Measurements from ENCODE around the gene SEC16B. TPM values are rescaled to one million over a fixed set of nuclear protein-coding genes. Genes with fewer than 3 reads are reported as not detected.

Gene SEC16B
- total and polyA plus RNA-seq, 4 donors: 10.9 to 56.8 (median 29.4) TPM

DNA sequence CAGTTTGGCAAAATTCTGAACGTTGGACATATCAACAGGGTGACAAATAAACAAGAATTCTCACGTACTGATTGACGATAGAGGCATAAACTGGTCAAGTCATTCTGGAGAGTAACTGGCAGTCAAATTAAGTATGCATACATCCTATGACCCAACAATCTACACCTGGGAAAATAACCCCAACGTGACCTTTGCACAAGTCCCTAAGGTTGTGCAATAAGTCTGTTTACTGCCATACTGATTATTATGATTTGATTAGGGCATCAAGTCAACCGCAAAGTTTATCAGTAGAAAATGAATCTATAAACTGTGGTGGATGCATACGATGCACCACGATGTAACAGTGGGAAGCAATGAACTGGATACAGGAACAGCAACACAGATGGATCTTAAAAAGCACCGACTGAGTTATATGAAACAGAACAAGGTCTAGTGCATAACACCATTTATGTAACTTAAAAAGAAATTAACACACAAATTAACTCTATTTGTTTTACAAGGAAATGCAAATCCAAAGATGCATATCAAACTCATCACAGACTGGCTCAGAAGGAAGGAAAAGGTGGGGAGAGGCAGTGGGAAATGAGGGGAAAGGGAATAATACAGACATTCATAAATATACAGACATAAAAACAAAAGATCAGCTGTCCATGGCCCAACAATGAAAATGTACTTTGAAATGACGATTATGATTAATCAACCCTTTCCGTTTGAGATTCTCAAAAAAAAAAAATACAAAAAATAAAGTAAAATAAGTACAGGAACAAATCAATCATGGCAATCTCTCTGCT is 41.0 kb upstream of the SEC16B start:
- TF ChIP-seq, protein P1, sequence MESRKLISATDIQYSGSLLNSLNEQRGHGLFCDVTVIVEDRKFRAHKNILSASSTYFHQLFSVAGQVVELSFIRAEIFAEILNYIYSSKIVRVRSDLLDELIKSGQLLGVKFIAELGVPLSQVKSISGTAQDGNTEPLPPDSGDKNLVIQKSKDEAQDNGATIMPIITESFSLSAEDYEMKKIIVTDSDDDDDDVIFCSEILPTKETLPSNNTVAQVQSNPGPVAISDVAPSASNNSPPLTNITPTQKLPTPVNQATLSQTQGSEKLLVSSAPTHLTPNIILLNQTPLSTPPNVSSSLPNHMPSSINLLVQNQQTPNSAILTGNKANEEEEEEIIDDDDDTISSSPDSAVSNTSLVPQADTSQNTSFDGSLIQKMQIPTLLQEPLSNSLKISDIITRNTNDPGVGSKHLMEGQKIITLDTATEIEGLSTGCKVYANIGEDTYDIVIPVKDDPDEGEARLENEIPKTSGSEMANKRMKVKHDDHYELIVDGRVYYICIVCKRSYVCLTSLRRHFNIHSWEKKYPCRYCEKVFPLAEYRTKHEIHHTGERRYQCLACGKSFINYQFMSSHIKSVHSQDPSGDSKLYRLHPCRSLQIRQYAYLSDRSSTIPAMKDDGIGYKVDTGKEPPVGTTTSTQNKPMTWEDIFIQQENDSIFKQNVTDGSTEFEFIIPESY (IDR thresholded peaks at IDR 0.05): no peak
- TF ChIP-seq FOXA2 (IDR thresholded peaks at IDR 0.05) (no peak), RXRA (IDR thresholded peaks at IDR 0.05) (peak in 1 of 2 donors; percentile 35), HNF4A (conservative IDR thresholded peaks at IDR 0.05) (peak; percentile 11 to 44), RAD21 (IDR thresholded peaks at IDR 0.05) (no peak), GABPA (IDR thresholded peaks at IDR 0.05 in 1 of 2, conservative IDR thresholded peaks at IDR 0.05 in 1 of 2) (no peak)
- TF ChIP-seq, protein P2, sequence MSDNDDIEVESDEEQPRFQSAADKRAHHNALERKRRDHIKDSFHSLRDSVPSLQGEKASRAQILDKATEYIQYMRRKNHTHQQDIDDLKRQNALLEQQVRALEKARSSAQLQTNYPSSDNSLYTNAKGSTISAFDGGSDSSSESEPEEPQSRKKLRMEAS (IDR thresholded peaks at IDR 0.05): no peak
- TF ChIP-seq, protein P3, sequence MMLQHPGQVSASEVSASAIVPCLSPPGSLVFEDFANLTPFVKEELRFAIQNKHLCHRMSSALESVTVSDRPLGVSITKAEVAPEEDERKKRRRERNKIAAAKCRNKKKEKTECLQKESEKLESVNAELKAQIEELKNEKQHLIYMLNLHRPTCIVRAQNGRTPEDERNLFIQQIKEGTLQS (IDR thresholded peaks at IDR 0.05): no peak
- H3K36me3 ChIP-seq (ENCODE audit: control insufficient read depth in 4 of 4, insufficient read depth in 3 of 4, low read depth in 1 of 4, low read length in 3 of 4): peaks cover 0 to 10% (median 9%) of the 10 kb centered on the region in 4 donors

DNA sequence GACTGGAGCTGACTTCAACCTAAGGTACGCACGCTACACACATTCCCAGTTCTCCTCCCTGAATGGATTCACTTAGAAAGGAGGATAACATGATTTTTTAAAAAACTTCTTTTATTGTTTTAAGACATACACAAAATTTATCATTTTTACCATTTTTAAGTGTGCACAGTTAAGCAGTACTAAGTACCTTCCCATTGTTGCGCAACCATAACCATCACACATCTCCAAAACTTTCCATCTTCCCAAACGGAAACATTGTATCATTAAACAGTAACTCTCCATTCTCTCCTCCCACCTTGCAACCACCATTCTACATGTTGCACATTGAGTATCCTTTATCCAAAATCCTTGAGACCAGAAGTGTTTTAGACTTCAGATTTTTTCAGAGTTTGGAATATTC is 36.2 kb upstream of the SEC16B start:
- Histone ChIP-seq H3K27ac (ENCODE audit: low read depth in 1 of 2, low read length in 2 of 2) (no peak overlapping the region), H3K9me3 (ENCODE audit: control insufficient read depth in 4 of 4, low read length in 3 of 4) (no peaks in the 10 kb centered on the region), H3K4me1 (ENCODE audit: control insufficient read depth in 4 of 4, insufficient read depth in 4 of 4, low read length in 3 of 4) (peaks cover 0 to 6% (median 4%) of the 10 kb centered on the region in 4 donors), H3K27me3 (ENCODE audit: control insufficient read depth in 4 of 4, insufficient read depth in 4 of 4, low read length in 3 of 4) (no peaks in the 10 kb centered on the region), H3K9ac (ENCODE audit: low read depth in 1 of 2, low read length in 2 of 2) (no peak overlapping the region), H3K36me3 (ENCODE audit: control insufficient read depth in 4 of 4, insufficient read depth in 3 of 4, low read depth in 1 of 4, low read length in 3 of 4) (peaks cover 0 to 15% (median 9%) of the 10 kb centered on the region in 4 donors), H3K4me3 (ENCODE audit: low read depth in 1 of 3, low read length in 3 of 3) (no peak overlapping the region)
- DNase-seq (ENCODE audit: low spot score): no peak
- WGBS: 92% methylated on average over 4 of the region's 4 CpGs
- TF ChIP-seq NR2F2 (IDR thresholded peaks at IDR 0.05) (no peak), RXRA (IDR thresholded peaks at IDR 0.05) (no peak), HNF4G (IDR thresholded peaks at IDR 0.05) (no peak), TAF1 (conservative IDR thresholded peaks at IDR 0.05) (no peak), JUND (IDR thresholded peaks at IDR 0.05) (no peak), FOXA2 (IDR thresholded peaks at IDR 0.05) (no peak), HNF4A (conservative IDR thresholded peaks at IDR 0.05) (no peak), RAD21 (IDR thresholded peaks at IDR 0.05) (no peak), YY1 (IDR thresholded peaks at IDR 0.05) (no peak), FOXA1 (IDR thresholded peaks at IDR 0.05) (no peak), EGR1 (IDR thresholded peaks at IDR 0.05; ENCODE audit: low read depth in 2 of 2) (no peak)
- TF ChIP-seq, protein P3 (IDR thresholded peaks at IDR 0.05): no peak
- TF ChIP-seq, protein P2 (IDR thresholded peaks at IDR 0.05): no peak
- TF ChIP-seq, protein P1 (IDR thresholded peaks at IDR 0.05): no peak

More for the DNA sequence above, 41.0 kb upstream of the SEC16B start:
- Histone ChIP-seq H3K27me3 (ENCODE audit: control insufficient read depth in 4 of 4, insufficient read depth in 4 of 4, low read length in 3 of 4) (no peaks in the 10 kb centered on the region), H3K9me3 (ENCODE audit: control insufficient read depth in 4 of 4, low read length in 3 of 4) (no peaks in the 10 kb centered on the region), H3K4me3 (ENCODE audit: low read depth in 1 of 3, low read length in 3 of 3) (no peak overlapping the region), H3K4me1 (ENCODE audit: control insufficient read depth in 4 of 4, insufficient read depth in 4 of 4, low read length in 3 of 4) (peaks cover 0 to 12% (median 6%) of the 10 kb centered on the region in 4 donors), H3K27ac (ENCODE audit: low read depth in 1 of 2, low read length in 2 of 2) (no peak overlapping the region), H3K9ac (ENCODE audit: low read depth in 1 of 2, low read length in 2 of 2) (no peak overlapping the region)
- WGBS: 55% methylated on average over 10 of the region's 10 CpGs
- no peak for DNase-seq (ENCODE audit: low spot score)

Measured in liver (tissue), 9 donors.